Occipital lobe (tissue), 2 donors: Measurements from ENCODE around the gene CCDC74B. TPM values are rescaled to one million over a fixed set of nuclear protein-coding genes. Genes with fewer than 3 reads are reported as not detected.
"Not testable (repeated sequence)": the region's sequence is repeated elsewhere in the genome, so short reads cannot be mapped to it uniquely, and the experiment has no call there.

Experiments used
- DNase-seq: peaks from one replicate; lab custom pipeline; 2025; lab: John Stamatoyannopoulos, UW
- total RNA-seq: library from RNA; depleted of rRNA; stranded (reverse); fragments of >200 nt; gene quantifications from one replicate; pipeline ENCODE4 v1.2.3, GENCODE V29; 2014

CCDC74B gene
- total RNA-seq, 1 donor from 2014 or later = 3.6 TPM

GRCh38 chr2:130166611-130167010, 21.7 kb upstream of the CCDC74B start:
- not testable (repeated sequence) for DNase-seq

GRCh38 chr2:130165293-130166016, 20.5 kb upstream of the CCDC74B start:
- DNase-seq = no peak

- DNase-seq = no peak
Observed at GRCh38 chr2:130162968-130163367, 18.1 kb upstream of the CCDC74B start.

- not testable (repeated sequence) for DNase-seq
Observed at GRCh38 chr2:130162486-130162885, 17.6 kb upstream of the CCDC74B start.

GRCh38 chr2:130160838-130161705, 16.2 kb upstream of the CCDC74B start:
- DNase-seq = not testable (repeated sequence)

- no peak for DNase-seq
Observed at GRCh38 chr2:130160131-130160530, 15.2 kb upstream of the CCDC74B start.

- DNase-seq = not testable (repeated sequence)
Observed at GRCh38 chr2:130159376-130159775, 14.5 kb upstream of the CCDC74B start.

- no peak for DNase-seq
Observed at GRCh38 chr2:130158631-130159030, 13.7 kb upstream of the CCDC74B start.

GRCh38 chr2:130157825-130158514, 13.1 kb upstream of the CCDC74B start:
- not testable (repeated sequence) for DNase-seq

GRCh38 chr2:130157354-130157753, 12.4 kb upstream of the CCDC74B start:
- DNase-seq = not testable (repeated sequence)

- DNase-seq = no peak
Observed at GRCh38 chr2:130156624-130157004, 11.7 kb upstream of the CCDC74B start.

GRCh38 chr2:130155956-130156623, 11.2 kb upstream of the CCDC74B start:
- DNase-seq = not testable (repeated sequence)

GRCh38 chr2:130154773-130155765, 10.2 kb upstream of the CCDC74B start:
- no peak for DNase-seq

GRCh38 chr2:130154423-130154770, 9.5 kb upstream of the CCDC74B start:
- DNase-seq = not testable (repeated sequence)

- not testable (repeated sequence) for DNase-seq
Observed at GRCh38 chr2:130153721-130154422, 9.0 kb upstream of the CCDC74B start.

- no peak for DNase-seq
Observed at GRCh38 chr2:130152816-130153595, 8.1 kb upstream of the CCDC74B start.

GRCh38 chr2:130152136-130152815, 7.4 kb upstream of the CCDC74B start:
- not testable (repeated sequence) for DNase-seq

- not testable (repeated sequence) for DNase-seq
Observed at GRCh38 chr2:130151145-130151512, 6.2 kb upstream of the CCDC74B start.
